Liver (tissue), 9 donors: ENCODE data around the gene APOF. TPM values are rescaled to one million over a fixed set of nuclear protein-coding genes. Genes with fewer than 3 reads are reported as not detected.

Experiments
- DNase-seq: peaks from one replicate; pipeline ENCODE4 v3.0.0-alpha.2; 2017; ENCODE audit warnings: low spot score
- H3K27ac ChIP-seq, 2 donors: one replicate each; pipeline ENCODE4 v1.7.0; 2013; ENCODE audit warnings: inconsistent platforms in 2 of 2, low read length in 2 of 2, control low read depth in 1 of 2, low read depth in 1 of 2, mild to moderate bottlenecking in 1 of 2
- H3K27me3 ChIP-seq, 4 donors: one replicate each; pipeline versions ENCODE4 v1.6.1 to v1.7.0; 2013; ENCODE audit warnings: low read length in 3 of 4, inconsistent platforms in 1 of 4, mild to moderate bottlenecking in 1 of 4, moderate library complexity in 1 of 4; ENCODE audit not compliant: control insufficient read depth in 4 of 4, insufficient read depth in 4 of 4
- H3K36me3 ChIP-seq, 4 donors: one replicate each; pipeline versions ENCODE4 v1.6.1 to v1.7.0; 2013; ENCODE audit warnings: low read length in 3 of 4, mild to moderate bottlenecking in 3 of 4, low read depth in 1 of 4, moderate library complexity in 1 of 4; ENCODE audit not compliant: control insufficient read depth in 4 of 4, insufficient read depth in 3 of 4
- H3K4me1 ChIP-seq, 4 donors: one replicate each; pipeline versions ENCODE4 v1.6.1 to v1.7.0; 2013; ENCODE audit warnings: low read length in 3 of 4, mild to moderate bottlenecking in 3 of 4, moderate library complexity in 1 of 4; ENCODE audit not compliant: control insufficient read depth in 4 of 4, insufficient read depth in 4 of 4
- H3K4me3 ChIP-seq, 3 donors: one replicate each; pipeline versions ENCODE4 v1.6.1 to v1.7.0; 2013; ENCODE audit warnings: low read length in 3 of 3, control low read depth in 1 of 3, low read depth in 1 of 3, mild to moderate bottlenecking in 1 of 3
- H3K9ac ChIP-seq, 2 donors: one replicate each; pipeline ENCODE4 v1.7.0; 2013; ENCODE audit warnings: low read length in 2 of 2, mild to moderate bottlenecking in 2 of 2, moderate library complexity in 2 of 2, control low read depth in 1 of 2, low read depth in 1 of 2
- H3K9me3 ChIP-seq, 4 donors: one replicate each; pipeline versions ENCODE4 v1.6.1 to v1.7.0; 2013; ENCODE audit warnings: low read length in 3 of 4; ENCODE audit not compliant: control insufficient read depth in 4 of 4
- FOXA2 ChIP-seq: IDR thresholded peaks from 2 replicates; pipeline ENCODE4 v1.6.1; 2016; ENCODE audit warnings: antibody characterized with exemption
- HNF4A ChIP-seq, 2 donors: conservative IDR thresholded peaks; 2 replicates each; pipeline ENCODE4 v1.6.1; 2016; ENCODE audit warnings: antibody characterized with exemption in 2 of 2, mild to moderate bottlenecking in 2 of 2
- HNF4G ChIP-seq: IDR thresholded peaks from 2 replicates; pipeline ENCODE4 v1.6.1; 2016; ENCODE audit warnings: antibody characterized with exemption
- JUND ChIP-seq, 2 donors: IDR thresholded peaks; 2 replicates each; pipeline ENCODE4 v1.6.1; 2016; ENCODE audit warnings: antibody characterized with exemption in 2 of 2
- RAD21 ChIP-seq, 2 donors: IDR thresholded peaks; 2 replicates each; pipeline ENCODE4 v1.6.1; 2016; ENCODE audit warnings: antibody characterized with exemption in 2 of 2, mild to moderate bottlenecking in 2 of 2
- SP1 ChIP-seq: IDR thresholded peaks from 2 replicates; pipeline ENCODE4 v1.6.1; 2018; ENCODE audit warnings: antibody characterized with exemption, mild to moderate bottlenecking
- WGBS: extraction: QIAGEN DNeasy Blood & Tissue Kit; methylation state at CpG from one replicate; pipeline ENCODE4 v1.1.7; 2013; 5-methylcytosine and 5-hydroxymethylcytosine counted together
- polyA plus RNA-seq, 2 donors: library from polyadenylated mRNA; stranded (reverse) in 1 of 2; unstranded in 1 of 2; fragments of 200-250 nt in 1 of 2; fragments of >200 nt in 1 of 2; fragmentation: Nextera tagmentation in 1 of 2; extraction: Ambion mirVana in 1 of 2; gene quantifications; one replicate each; pipeline versions ENCODE4 v1.2.1 to v1.2.3, GENCODE V29; 2013 to 2015
- total RNA-seq, 2 donors: library from RNA; depleted of rRNA; stranded (reverse); fragments of >200 nt; gene quantifications; one replicate each; pipeline ENCODE4 v1.2.3, GENCODE V29; 2014
- TF ChIP-seq, protein P1 (sequence below): IDR thresholded peaks from 2 replicates; pipeline ENCODE4 v1.6.1; 2016; ENCODE audit warnings: antibody characterized with exemption
- TF ChIP-seq, protein P2 (sequence below): IDR thresholded peaks from 2 replicates; pipeline ENCODE4 v1.6.1; 2016; ENCODE audit warnings: antibody characterized with exemption
- TF ChIP-seq, protein P3 (sequence below): IDR thresholded peaks from 2 replicates; pipeline ENCODE4 v1.6.1; 2016; ENCODE audit warnings: antibody characterized with exemption, mild to moderate bottlenecking
- donor health status: healthy.
- donor health status: healthy.
- donor health status: healthy.
- donor health status: healthy.
- donor health status: healthy.

APOF gene
- total and polyA plus RNA-seq, 4 donors = 11.9 to 335 (median 156) TPM

DNA sequence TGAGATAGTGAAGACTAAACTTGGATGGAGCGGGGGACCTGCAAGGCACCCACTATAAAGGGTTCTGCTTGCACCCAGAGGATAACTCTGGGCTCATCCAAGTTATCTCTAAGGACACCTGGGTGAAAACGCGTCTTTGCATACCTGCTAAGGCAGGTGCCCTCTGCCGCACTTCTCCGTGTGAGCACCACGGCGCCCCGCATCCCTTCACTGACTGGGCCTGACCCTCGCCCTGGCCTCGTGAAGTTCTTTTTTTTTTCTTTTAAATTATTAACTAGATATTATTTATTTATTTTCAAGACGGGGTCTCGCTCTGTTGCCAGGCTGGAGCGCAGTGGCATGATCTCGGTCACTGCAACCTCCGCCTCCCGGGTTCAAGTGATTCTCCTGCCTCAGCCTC is 20.0 kb upstream of the APOF start (continued):
- TF ChIP-seq, protein P1, sequence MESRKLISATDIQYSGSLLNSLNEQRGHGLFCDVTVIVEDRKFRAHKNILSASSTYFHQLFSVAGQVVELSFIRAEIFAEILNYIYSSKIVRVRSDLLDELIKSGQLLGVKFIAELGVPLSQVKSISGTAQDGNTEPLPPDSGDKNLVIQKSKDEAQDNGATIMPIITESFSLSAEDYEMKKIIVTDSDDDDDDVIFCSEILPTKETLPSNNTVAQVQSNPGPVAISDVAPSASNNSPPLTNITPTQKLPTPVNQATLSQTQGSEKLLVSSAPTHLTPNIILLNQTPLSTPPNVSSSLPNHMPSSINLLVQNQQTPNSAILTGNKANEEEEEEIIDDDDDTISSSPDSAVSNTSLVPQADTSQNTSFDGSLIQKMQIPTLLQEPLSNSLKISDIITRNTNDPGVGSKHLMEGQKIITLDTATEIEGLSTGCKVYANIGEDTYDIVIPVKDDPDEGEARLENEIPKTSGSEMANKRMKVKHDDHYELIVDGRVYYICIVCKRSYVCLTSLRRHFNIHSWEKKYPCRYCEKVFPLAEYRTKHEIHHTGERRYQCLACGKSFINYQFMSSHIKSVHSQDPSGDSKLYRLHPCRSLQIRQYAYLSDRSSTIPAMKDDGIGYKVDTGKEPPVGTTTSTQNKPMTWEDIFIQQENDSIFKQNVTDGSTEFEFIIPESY = no peak
- TF ChIP-seq, protein P2, sequence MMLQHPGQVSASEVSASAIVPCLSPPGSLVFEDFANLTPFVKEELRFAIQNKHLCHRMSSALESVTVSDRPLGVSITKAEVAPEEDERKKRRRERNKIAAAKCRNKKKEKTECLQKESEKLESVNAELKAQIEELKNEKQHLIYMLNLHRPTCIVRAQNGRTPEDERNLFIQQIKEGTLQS = no peak
- TF ChIP-seq RAD21 (IDR thresholded peaks at IDR 0.05) = no peak
- TF ChIP-seq HNF4G = no peak

DNA sequence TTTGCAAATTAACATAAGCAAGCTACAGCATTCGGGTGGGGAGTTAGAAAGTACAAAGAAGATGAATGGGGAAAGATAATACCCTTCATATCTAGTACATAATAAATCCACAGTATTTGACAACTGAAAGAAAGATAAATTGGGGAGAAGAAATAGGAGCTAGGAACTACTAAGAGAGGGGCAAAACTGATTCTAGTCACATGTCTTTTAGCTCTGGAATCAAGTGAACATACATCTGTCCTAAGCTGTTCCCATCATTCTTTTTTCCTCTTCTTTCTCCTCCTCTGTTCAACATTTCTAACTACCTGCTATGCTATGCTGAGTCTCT is 15.3 kb upstream of the APOF start:
- WGBS = 59% methylated on average over 1 of the region's 1 CpG
- no peak for DNase-seq
- Histone ChIP-seq H3K27me3 (no peaks in the 10 kb centered on the region), H3K36me3 (no peaks in the 10 kb centered on the region), H3K27ac (no peak overlapping the region), H3K9me3 (no peaks in the 10 kb centered on the region), H3K4me3 (no peak overlapping the region), H3K4me1 (peaks cover 0 to 1% (median 0%) of the 10 kb centered on the region in 4 donors), H3K9ac (no peak overlapping the region)
- TF ChIP-seq, protein P1 = no peak
- no peak for TF ChIP-seq HNF4G
- no peak for TF ChIP-seq JUND (IDR thresholded peaks at IDR 0.05)
- TF ChIP-seq, protein P3, sequence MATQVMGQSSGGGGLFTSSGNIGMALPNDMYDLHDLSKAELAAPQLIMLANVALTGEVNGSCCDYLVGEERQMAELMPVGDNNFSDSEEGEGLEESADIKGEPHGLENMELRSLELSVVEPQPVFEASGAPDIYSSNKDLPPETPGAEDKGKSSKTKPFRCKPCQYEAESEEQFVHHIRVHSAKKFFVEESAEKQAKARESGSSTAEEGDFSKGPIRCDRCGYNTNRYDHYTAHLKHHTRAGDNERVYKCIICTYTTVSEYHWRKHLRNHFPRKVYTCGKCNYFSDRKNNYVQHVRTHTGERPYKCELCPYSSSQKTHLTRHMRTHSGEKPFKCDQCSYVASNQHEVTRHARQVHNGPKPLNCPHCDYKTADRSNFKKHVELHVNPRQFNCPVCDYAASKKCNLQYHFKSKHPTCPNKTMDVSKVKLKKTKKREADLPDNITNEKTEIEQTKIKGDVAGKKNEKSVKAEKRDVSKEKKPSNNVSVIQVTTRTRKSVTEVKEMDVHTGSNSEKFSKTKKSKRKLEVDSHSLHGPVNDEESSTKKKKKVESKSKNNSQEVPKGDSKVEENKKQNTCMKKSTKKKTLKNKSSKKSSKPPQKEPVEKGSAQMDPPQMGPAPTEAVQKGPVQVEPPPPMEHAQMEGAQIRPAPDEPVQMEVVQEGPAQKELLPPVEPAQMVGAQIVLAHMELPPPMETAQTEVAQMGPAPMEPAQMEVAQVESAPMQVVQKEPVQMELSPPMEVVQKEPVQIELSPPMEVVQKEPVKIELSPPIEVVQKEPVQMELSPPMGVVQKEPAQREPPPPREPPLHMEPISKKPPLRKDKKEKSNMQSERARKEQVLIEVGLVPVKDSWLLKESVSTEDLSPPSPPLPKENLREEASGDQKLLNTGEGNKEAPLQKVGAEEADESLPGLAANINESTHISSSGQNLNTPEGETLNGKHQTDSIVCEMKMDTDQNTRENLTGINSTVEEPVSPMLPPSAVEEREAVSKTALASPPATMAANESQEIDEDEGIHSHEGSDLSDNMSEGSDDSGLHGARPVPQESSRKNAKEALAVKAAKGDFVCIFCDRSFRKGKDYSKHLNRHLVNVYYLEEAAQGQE = no peak
- no peak for TF ChIP-seq HNF4A (conservative IDR thresholded peaks at IDR 0.05)
- TF ChIP-seq RAD21 (IDR thresholded peaks at IDR 0.05) = no peak
- TF ChIP-seq FOXA2 = no peak

DNA sequence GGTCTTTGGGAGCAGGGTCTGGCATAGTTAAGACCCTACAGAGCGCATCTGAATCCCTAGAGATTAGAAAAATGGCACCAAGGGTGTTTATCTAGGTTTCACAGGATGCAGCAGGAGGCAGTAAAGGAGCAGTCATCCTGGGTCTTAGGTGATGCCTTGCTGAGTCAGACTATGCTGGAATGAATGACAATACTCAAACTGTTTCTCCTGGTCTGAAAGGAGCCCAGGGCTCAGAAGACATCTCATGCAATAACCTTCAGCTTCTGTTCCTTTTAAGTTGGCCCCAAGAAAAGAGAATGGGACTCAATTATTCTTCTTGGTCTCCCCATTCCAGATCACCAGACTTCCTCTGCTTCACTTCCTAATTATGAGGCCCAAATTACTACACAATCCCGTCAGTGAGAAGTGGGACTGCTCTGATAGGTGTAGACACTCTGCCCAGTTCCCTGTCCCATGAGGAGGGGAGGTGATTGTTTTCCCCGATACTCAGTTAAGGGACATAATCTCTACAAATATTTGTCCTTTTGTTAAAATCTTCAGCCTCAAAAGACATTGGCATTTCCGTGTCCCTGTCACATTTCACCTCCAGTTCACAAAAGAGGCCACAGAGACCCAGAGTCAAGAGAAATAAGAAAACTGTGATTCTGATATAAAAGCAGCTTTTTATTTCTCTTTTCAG is 14.8 kb upstream of the APOF start:
- Histone ChIP-seq H3K9ac (no peak overlapping the region), H3K4me1 (peaks cover 0 to 1% (median 0%) of the 10 kb centered on the region in 4 donors), H3K4me3 (no peak overlapping the region), H3K27me3 (no peaks in the 10 kb centered on the region), H3K27ac (no peak overlapping the region), H3K36me3 (no peaks in the 10 kb centered on the region), H3K9me3 (no peaks in the 10 kb centered on the region)
- DNase-seq = no peak
- WGBS = 81% methylated on average over 4 of the region's 4 CpGs
- TF ChIP-seq SP1 = no peak
